Islet precursor cell (in vitro differentiated cells): Measurements from ENCODE around the gene NIPBL.

Experiments used
- DNase-seq: peaks from one replicate; pipeline ENCODE4 v3.0.0-alpha.2; 2018

NIPBL gene

GRCh38 chr5:37103302-37103701 lies 226.7 kb downstream of the NIPBL start:
- no peak for DNase-seq

GRCh38 chr5:37109338-37109737 lies 232.8 kb downstream of the NIPBL start:
- no peak for DNase-seq

GRCh38 chr5:37110135-37110534 lies 233.6 kb downstream of the NIPBL start:
- DNase-seq = no peak

- DNase-seq = no peak
Observed at GRCh38 chr5:37111426-37112382, 235.1 kb downstream of the NIPBL start.

DNA sequence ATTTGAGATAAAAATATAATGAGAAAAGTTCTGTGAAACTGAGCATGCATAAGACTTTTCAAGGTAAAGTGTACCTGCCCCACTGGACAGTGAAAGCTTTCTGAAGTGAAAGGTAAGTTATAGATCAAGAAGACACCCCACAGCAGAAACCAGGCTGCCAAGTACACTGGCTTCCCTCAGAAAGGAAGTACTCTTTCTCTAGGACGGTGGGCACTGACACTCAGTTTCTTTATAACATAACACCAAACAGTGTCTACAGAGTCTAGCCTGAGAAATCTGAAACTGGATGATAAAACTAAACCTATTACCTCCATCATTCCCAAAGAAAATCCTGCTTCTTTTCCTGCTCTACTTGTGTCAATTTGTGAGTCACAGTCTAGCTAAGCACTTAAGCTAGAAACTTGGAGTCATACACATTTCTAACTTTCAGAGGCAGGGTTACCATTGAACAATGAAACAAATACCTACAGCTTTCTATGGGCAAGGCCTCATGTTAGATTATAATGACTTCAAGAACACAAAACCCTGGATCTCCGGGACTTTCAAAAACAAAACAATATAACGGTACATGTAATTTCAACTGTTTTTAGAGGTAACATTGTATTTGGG lies 235.9 kb downstream of the NIPBL start:
- DNase-seq = no peak
